AG04450 (cell line): ENCODE measurements around the gene CCNB1. TPM values are rescaled to one million over a fixed set of nuclear protein-coding genes. Genes with fewer than 3 reads are reported as not detected.
"Not testable (repeated sequence)": the region's sequence is repeated elsewhere in the genome, so short reads cannot be mapped to it uniquely, and the experiment has no call there.

Source experiments
- CTCF ChIA-PET: fragments of 300-600, 350-600 bp; formaldehyde crosslinking; extraction: SDS; loops from one replicate; lab custom pipeline; 2022; ENCODE audit warnings: antibody characterized with exemption, inconsistent platforms; lab: Charles Lee
- POLR2A ChIA-PET: fragments of 350-600 bp; formaldehyde crosslinking; extraction: SDS; loops from one replicate; lab custom pipeline; 2021; ENCODE audit warnings: antibody characterized with exemption, inconsistent platforms; lab: Yijun Ruan, JAX
- DNase-seq: peaks from one replicate; pipeline ENCODE4 v3.0.0-alpha.2; 2011; ENCODE audit warnings: low read depth, low spot score
- H3K27ac ChIP-seq: one replicate; pipeline ENCODE4 v1.5.1; 2012; ENCODE audit warnings: low read depth, low read length, control low read depth
- H3K27me3 ChIP-seq: one replicate; pipeline ENCODE4 v1.6.0; 2012; ENCODE audit warnings: low read length; ENCODE audit not compliant: control insufficient read depth, insufficient read depth
- H3K4me3 ChIP-seq: 2 replicates; pipeline ENCODE4 v1.5.1; 2011; ENCODE audit warnings: mild to moderate bottlenecking, low read depth, low read length, control low read depth
- H3K9me3 ChIP-seq: 2 replicates; pipeline ENCODE4 v1.5.1; 2012; ENCODE audit warnings: low read length; ENCODE audit not compliant: control insufficient read depth, insufficient read depth
- CTCF ChIP-seq: IDR thresholded peaks from 2 replicates; pipeline ENCODE4 v1.5.1; 2011; ENCODE audit warnings: low read depth, low read length, control low read depth, inconsistent platforms
- polyA plus RNA-seq: library from polyadenylated mRNA; depleted of rRNA; stranded (reverse); fragments of >200 nt; gene quantifications from 2 replicates; pipeline ENCODE4 v1.2.3, GENCODE V29; 2011

The CCNB1 gene
- polyA plus RNA-seq, 1 experiment = 58.0 TPM

- Histone ChIP-seq H3K27ac (peak overlapping the region; percentile 55), H3K4me3 (no peak overlapping the region), H3K27me3 (no peaks in the 10 kb centered on the region), H3K9me3 (no peaks in the 10 kb centered on the region; the same call in 1 of the 2 replicates)
- ChIA-PET POLR2A (no interaction called here), CTCF (no interaction called here)
- TF ChIP-seq CTCF = no peak
- peak; percentile 57 for DNase-seq
Measured at GRCh38 chr5:69213513-69214215, 46.7 kb downstream of the CCNB1 start.

- Histone ChIP-seq H3K4me3 (peak overlapping the region; percentile 99), H3K27ac (no peak overlapping the region), H3K9me3 (peaks cover 3% of the 10 kb centered on the region; the same call in 1 of the 2 replicates), H3K27me3 (no peaks in the 10 kb centered on the region)
- TF ChIP-seq CTCF = no peak
- ChIA-PET POLR2A (interaction anchor here (1.5 kb wide), 1 partner anchor 17 kb away, joined by 6 read pairs; the partner anchor contains the start of gene CDK7), CTCF (interaction anchor here (0.7 to 2.3 kb wide), 3 partner anchors 17 to 124 kb away, joined by 3 to 6 read pairs (median 3); partner anchors contain the start of gene SLC30A5)
- DNase-seq = no peak
Measured at GRCh38 chr5:69217151-69217511, 50.2 kb downstream of the CCNB1 start.

GRCh38 chr5:69217548-69218526 is 50.9 kb downstream of the CCNB1 start:
- POLR2A ChIA-PET = interaction anchor here (0.5 to 1.5 kb wide), 2 partner anchors 17 to 207 kb away, joined by 4 to 6 read pairs; partner anchors contain the start of gene CDK7

GRCh38 chr5:69219939-69220338 is 53.0 kb downstream of the CCNB1 start:
- ChIA-PET CTCF (no interaction called here), POLR2A (no interaction called here)
- H3K27me3 ChIP-seq = no peaks in the 10 kb centered on the region
- H3K27ac ChIP-seq = no peak overlapping the region
- no peak for TF ChIP-seq CTCF
- H3K9me3 ChIP-seq = peaks cover 3% of the 10 kb centered on the region; the same call in 1 of the 2 replicates
- no peak for DNase-seq
- H3K4me3 ChIP-seq = no peak overlapping the region

More at GRCh38 chr5:69217548-69218526, 50.9 kb downstream of the CCNB1 start:
- peak overlapping the region; percentile 57 for H3K27ac ChIP-seq
- H3K27me3 ChIP-seq = no peaks in the 10 kb centered on the region
- H3K4me3 ChIP-seq = peak overlapping the region; percentile 99
- CTCF ChIA-PET = interaction anchor here (1.2 kb wide), 1 partner anchor 18 kb away, joined by 3 read pairs; no protein-coding TSS in a partner anchor
- TF ChIP-seq CTCF = peak; percentile 26
- H3K9me3 ChIP-seq = peaks cover 3% of the 10 kb centered on the region; the same call in 1 of the 2 replicates
- peak; percentile 73 for DNase-seq

GRCh38 chr5:69220371-69220770 is 53.4 kb downstream of the CCNB1 start:
- CTCF ChIA-PET, H3K4me3 ChIP-seq, H3K9me3 ChIP-seq, H3K27me3 ChIP-seq, DNase-seq, H3K27ac ChIP-seq, POLR2A ChIA-PET: not testable (repeated sequence)

- H3K27me3 ChIP-seq, POLR2A ChIA-PET, CTCF ChIA-PET, H3K4me3 ChIP-seq, H3K27ac ChIP-seq, DNase-seq, H3K9me3 ChIP-seq: not testable (repeated sequence)
Measured at GRCh38 chr5:69220833-69221232, 53.9 kb downstream of the CCNB1 start.
